C4-2B (cell line): ENCODE data around the gene SPPL2B.

Source experiments
- H3K27ac ChIP-seq: fragments of 450-650 bp; 2 replicates; pipeline ENCODE4 v1.5.1; 2017
- CTCF ChIP-seq: fragments of 450-650 bp; conservative IDR thresholded peaks from 2 replicates; pipeline ENCODE4 v1.5.1; 2017; ENCODE audit warnings: mild to moderate bottlenecking
- ZFX ChIP-seq: fragments of 450-650 bp; IDR thresholded peaks from 2 replicates; pipeline ENCODE4 v1.6.1; 2017

The SPPL2B gene

GRCh38 chr19:2320049-2320448 is 8.4 kb upstream of the SPPL2B start:
- no peak for TF ChIP-seq CTCF

GRCh38 chr19:2320939-2321338 is 7.5 kb upstream of the SPPL2B start:
- TF ChIP-seq CTCF (no peak), ZFX (no peak)
- H3K27ac ChIP-seq, result no peak overlapping the region

More at GRCh38 chr19:2320049-2320448, 8.4 kb upstream of the SPPL2B start:
- no peak overlapping the region for H3K27ac ChIP-seq

GRCh38 chr19:2321565-2322283 is 6.8 kb upstream of the SPPL2B start:
- no peak overlapping the region for H3K27ac ChIP-seq
- no peak for TF ChIP-seq ZFX
- no peak for TF ChIP-seq CTCF

GRCh38 chr19:2323707-2324106 is 4.8 kb upstream of the SPPL2B start:
- TF ChIP-seq ZFX, result no peak
- no peak for TF ChIP-seq CTCF
- H3K27ac ChIP-seq, result no peak overlapping the region

- TF ChIP-seq ZFX (no peak), CTCF (no peak)
- H3K27ac ChIP-seq, result no peak overlapping the region
Observed at GRCh38 chr19:2324220-2324948, 4.1 kb upstream of the SPPL2B start.

- H3K27ac ChIP-seq, result no peak overlapping the region
- TF ChIP-seq ZFX, result no peak
- no peak for TF ChIP-seq CTCF
Observed at GRCh38 chr19:2325281-2326046, 3.0 kb upstream of the SPPL2B start.
